K562 (cell line): ENCODE data around the gene MBOAT1. TPM values are rescaled to one million over a fixed set of nuclear protein-coding genes. Genes with fewer than 3 reads are reported as not detected.

ENCODE experiments used
- BACH1 ChIP-seq: fragments of 200-800 bp; sonication (Bioruptor generic); IDR thresholded peaks from 2 replicates; pipeline ENCODE4 v1.6.1; 2016; ENCODE audit warnings: missing genetic modification characterization, missing compliant biosample characterization
- BRD4 ChIP-seq: fragments of 200-600 bp; sonication (generic); IDR thresholded peaks from 2 replicates; pipeline ENCODE4 v1.6.1; 2017; ENCODE audit warnings: inconsistent platforms
- ELF1 ChIP-seq: fragments of 200-800 bp; sonication (Bioruptor generic); IDR thresholded peaks from 2 replicates; pipeline ENCODE4 v1.6.1; 2016; ENCODE audit warnings: missing genetic modification characterization, missing compliant biosample characterization
- ETV1 ChIP-seq: fragments of 450-650 bp; conservative IDR thresholded peaks from 2 replicates; pipeline ENCODE4 v1.6.1; 2016; ENCODE audit warnings: missing genetic modification characterization, control low read depth, low read depth, missing compliant biosample characterization
- GTF2A2 ChIP-seq: IDR thresholded peaks from 2 replicates; pipeline ENCODE4 v1.6.1; 2016; ENCODE audit warnings: mild to moderate bottlenecking, missing genetic modification characterization, missing compliant biosample characterization
- HDAC3 ChIP-seq: fragments of 450-650 bp; IDR thresholded peaks from 2 replicates; pipeline ENCODE4 v1.6.1; 2018; ENCODE audit warnings: borderline replicate concordance, mild to moderate bottlenecking, moderate library complexity; ENCODE audit not compliant: partially characterized antibody
- HDAC8 ChIP-seq: fragments of 450-650 bp; IDR thresholded peaks from 2 replicates; pipeline ENCODE4 v1.6.1; 2016; ENCODE audit warnings: mild to moderate bottlenecking, missing genetic modification characterization, moderate library complexity, missing compliant biosample characterization
- HMG20B ChIP-seq: fragments of 250-450 bp; sonication (Bioruptor Pico); IDR thresholded peaks from 2 replicates; pipeline ENCODE4 v1.5.0; 2021; ENCODE audit warnings: mild to moderate bottlenecking
- MCM2 ChIP-seq: fragments of 450-650 bp; IDR thresholded peaks from 2 replicates; pipeline ENCODE4 v1.6.1; 2017; ENCODE audit warnings: low read depth, mild to moderate bottlenecking
- POLR2G ChIP-seq: fragments of 200-400 bp; formaldehyde crosslinking; IDR thresholded peaks from 2 replicates; pipeline ENCODE4 v1.6.1; 2017; ENCODE audit warnings: low read depth, mild to moderate bottlenecking, antibody characterized with exemption, low read length, moderate library complexity
- PRMT5 ChIP-seq: sonication (generic); formaldehyde crosslinking; IDR thresholded peaks from 2 replicates; pipeline ENCODE4 v1.5.0; 2020; ENCODE audit warnings: missing genetic modification reagents
- RBM25 ChIP-seq: fragments of 200-400 bp; formaldehyde crosslinking; IDR thresholded peaks from 2 replicates; pipeline ENCODE4 v1.6.1; 2018; ENCODE audit warnings: low read length, low read depth, moderate library complexity; ENCODE audit not compliant: severe bottlenecking
- TEAD2 ChIP-seq: fragments of 450-650 bp; IDR thresholded peaks from 2 replicates; pipeline ENCODE4 v1.6.1; 2016; ENCODE audit warnings: missing genetic modification characterization, control low read depth, missing compliant biosample characterization
- YY1 ChIP-seq, 3 experiments: IDR thresholded peaks; 2 replicates each; pipeline ENCODE4 v1.6.1; 2011; ENCODE audit warnings: low read length in 2 of 3, mild to moderate bottlenecking in 2 of 3, moderate library complexity in 2 of 3, borderline replicate concordance in 1 of 3, control low read depth in 1 of 3, low read depth in 1 of 3; ENCODE audit not compliant: insufficient read depth in 3 of 3, insufficient replicate concordance in 2 of 3, control insufficient read depth in 1 of 3, insufficient read length in 1 of 3; ENCODE audit errors: extremely low read depth in 1 of 3
- ZBTB49 ChIP-seq: sonication (generic); formaldehyde crosslinking; IDR thresholded peaks from 2 replicates; pipeline ENCODE4 v1.8.0; 2022; ENCODE audit warnings: missing genetic modification reagents, mild to moderate bottlenecking, borderline replicate concordance
- ZNF586 ChIP-seq: fragments of 450-650 bp; formaldehyde crosslinking; conservative IDR thresholded peaks from 2 replicates; pipeline ENCODE4 v1.4.0; 2020; ENCODE audit warnings: mild to moderate bottlenecking, moderate library complexity
- ZNF592 ChIP-seq: fragments of 450-650 bp; IDR thresholded peaks from 2 replicates; pipeline ENCODE4 v1.6.1; 2017; ENCODE audit warnings: antibody characterized with exemption, mild to moderate bottlenecking
- polyA plus RNA-seq, 8 experiments: library from polyadenylated mRNA; depleted of rRNA in 4 of 8; stranded (reverse) in 5 of 8; unstranded in 3 of 8; fragments of >200 nt; fragmentation: Nextera tagmentation in 2 of 8; fragmentation: Illumina TruSeq in 1 of 8; extraction: Ambion mirVana in 2 of 8; extraction: Trizol in 1 of 8; gene quantifications; 2 replicates each; pipeline versions ENCODE4 v1.2.1 to v1.2.3, GENCODE V29; 2011 to 2014; ENCODE audit warnings: inconsistent platforms in 1 of 8, missing spikeins in 1 of 8
- total RNA-seq, 7 experiments: library from RNA; depleted of rRNA in 6 of 7; stranded (reverse); fragments of >200 nt in 6 of 7; fragmentation: Illumina TruSeq in 2 of 7; extraction: Trizol in 2 of 7; gene quantifications; 2 replicates each; pipeline versions ENCODE4 v1.2.1 to v1.2.3, GENCODE V29; 2011 to 2021; ENCODE audit warnings: low replicate concordance in 1 of 7
- TF ChIP-seq, protein P1 (sequence below): fragments of 250-450 bp; sonication (Bioruptor Pico); IDR thresholded peaks from 2 replicates; pipeline ENCODE4 v1.5.0; 2021; ENCODE audit warnings: mild to moderate bottlenecking, borderline replicate concordance

MBOAT1 gene
- total and polyA plus RNA-seq, 9 of the 15 experiments (the other 6 are each of a cell fraction or from before 2014, with no cell fraction given): 0.13 to 16.5 (median 10.3) TPM

- TF ChIP-seq ZNF592 (0 out of 2 replicates have a peak, but pooled peaks have one; percentile 31), BRD4 (no peak; the same call in 1 of the 2 replicates), BACH1 (tag) (no peak), RBM25 (peak; percentile 79), ETV1 (tag) (no peak), HMG20B (CRISPR knock-in tag) (no peak), GTF2A2 (tag) (no peak), HDAC3 (no peak), ELF1 (tag) (no peak), HDAC8 (tag) (0 out of 2 replicates have a peak, but pooled peaks have one; percentile 18), ZNF586 (no peak), POLR2G (peak; percentile 92), YY1 (IDR thresholded peaks at IDR 0.05; ENCODE audit: borderline replicate concordance in 1 of 3, control insufficient read depth in 1 of 3, extremely low read depth in 1 of 3, insufficient read depth in 3 of 3, insufficient read length in 1 of 3, insufficient replicate concordance in 2 of 3, low read depth in 1 of 3, low read length in 2 of 3) (peak in 2 of 3 experiments; percentile 15 to 67), ZBTB49 (no peak), PRMT5 (no peak), TEAD2 (no peak), MCM2 (no peak)
- TF ChIP-seq, protein P1, sequence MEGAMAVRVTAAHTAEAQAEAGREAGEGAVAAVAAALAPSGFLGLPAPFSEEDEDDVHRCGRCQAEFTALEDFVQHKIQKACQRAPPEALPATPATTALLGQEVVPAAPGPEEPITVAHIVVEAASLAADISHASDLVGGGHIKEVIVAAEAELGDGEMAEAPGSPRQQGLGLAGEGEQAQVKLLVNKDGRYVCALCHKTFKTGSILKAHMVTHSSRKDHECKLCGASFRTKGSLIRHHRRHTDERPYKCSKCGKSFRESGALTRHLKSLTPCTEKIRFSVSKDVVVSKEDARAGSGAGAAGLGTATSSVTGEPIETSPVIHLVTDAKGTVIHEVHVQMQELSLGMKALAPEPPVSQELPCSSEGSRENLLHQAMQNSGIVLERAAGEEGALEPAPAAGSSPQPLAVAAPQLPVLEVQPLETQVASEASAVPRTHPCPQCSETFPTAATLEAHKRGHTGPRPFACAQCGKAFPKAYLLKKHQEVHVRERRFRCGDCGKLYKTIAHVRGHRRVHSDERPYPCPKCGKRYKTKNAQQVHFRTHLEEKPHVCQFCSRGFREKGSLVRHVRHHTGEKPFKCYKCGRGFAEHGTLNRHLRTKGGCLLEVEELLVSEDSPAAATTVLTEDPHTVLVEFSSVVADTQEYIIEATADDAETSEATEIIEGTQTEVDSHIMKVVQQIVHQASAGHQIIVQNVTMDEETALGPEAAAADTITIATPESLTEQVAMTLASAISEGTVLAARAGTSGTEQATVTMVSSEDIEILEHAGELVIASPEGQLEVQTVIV (CRISPR knock-in tag): no peak
Observed at GRCh38 chr6:20212392-20213111, at the start of gene MBOAT1 (continued).
